HG03439 (cell line): ENCODE results near the gene PHF10.
A peak's percentile ranks its signal among the peaks of the same experiment; 100 is the strongest.

Experiments
- ATAC-seq: cut with Tn5 transposase; IDR thresholded peaks from one replicate; pipeline ENCODE4 v1.9.1; 2021; ENCODE audit warnings: mild to moderate bottlenecking, moderate library complexity; ENCODE audit not compliant: unreplicated experiment

Gene PHF10

DNA sequence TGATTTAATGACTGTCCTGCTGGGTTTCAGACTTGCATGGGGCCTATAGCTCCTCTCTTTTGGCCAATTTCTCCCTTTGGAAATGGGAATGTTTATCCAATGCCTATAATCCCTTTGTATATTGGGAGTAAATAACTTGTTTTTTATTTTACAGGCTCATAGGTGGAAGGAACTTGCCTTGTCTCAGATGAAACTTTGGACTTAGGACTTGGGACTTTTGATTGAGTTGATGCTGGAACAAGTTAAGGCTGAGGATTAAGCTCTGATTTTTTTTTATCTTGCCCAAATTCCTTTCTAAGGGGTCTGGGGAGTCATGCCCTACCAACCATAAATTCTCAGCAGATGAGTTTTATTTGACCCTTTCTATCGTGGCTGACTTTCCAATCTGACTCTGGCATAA lies 46.0 kb downstream of the PHF10 start:
- ATAC-seq, result no peak

DNA sequence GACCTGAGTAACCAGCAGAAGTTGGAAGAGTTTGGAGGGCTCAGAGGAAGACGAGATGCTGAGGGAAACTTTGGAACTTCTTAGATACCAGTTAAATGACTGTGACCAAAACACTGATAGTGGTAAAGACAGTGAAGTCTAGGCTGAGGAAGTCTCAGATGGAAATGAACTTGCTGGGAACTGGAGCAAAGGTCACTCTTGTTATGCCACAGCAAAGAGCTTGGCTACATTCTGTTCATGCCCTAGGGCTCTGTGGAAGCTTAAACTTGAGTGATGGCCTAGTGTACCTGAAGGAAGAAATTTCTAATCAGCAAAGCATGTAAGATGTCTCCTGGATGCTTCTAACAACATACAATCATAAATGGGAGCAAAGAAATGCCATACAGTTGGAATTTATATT lies 47.2 kb downstream of the PHF10 start:
- no peak for ATAC-seq

DNA sequence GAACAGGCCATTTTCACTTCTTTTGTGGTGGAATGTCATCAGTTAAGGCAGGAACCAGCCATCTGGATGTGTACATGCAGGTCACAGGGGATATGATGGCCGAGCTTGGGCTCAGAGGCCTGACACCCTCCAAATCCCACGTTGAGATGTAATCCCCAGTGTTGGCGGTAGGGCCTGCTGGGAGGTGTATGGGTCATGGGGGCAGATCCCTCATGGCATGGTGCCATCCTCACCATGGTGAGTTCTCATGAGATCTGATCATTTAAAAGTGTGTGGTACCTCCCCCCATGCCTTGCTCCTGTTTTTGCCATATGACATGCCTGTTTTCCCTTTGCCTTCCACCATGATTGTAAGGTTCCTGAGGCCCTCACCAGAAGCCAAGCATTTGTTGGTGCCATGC lies 49.3 kb downstream of the PHF10 start:
- ATAC-seq, result no peak

DNA sequence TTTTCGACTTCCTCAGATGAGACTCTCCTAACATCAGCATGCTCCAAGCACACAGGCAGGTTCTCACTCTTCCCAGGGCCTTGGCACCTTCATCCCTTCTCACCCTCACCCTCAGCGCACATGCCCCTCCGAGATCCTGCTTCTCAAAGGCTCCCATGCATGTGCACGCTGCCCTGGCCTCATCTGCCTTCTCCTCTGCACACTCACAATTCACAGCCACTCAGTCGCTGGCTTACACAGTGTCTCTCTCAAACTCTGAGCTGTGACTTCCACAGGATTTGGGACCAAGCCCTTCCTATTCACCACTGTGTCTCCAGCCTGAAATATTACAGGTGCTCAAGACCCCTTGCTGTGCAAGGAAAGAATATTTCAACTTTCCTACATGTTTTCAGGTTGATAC lies 52.7 kb downstream of the PHF10 start:
- ATAC-seq, result no peak

DNA sequence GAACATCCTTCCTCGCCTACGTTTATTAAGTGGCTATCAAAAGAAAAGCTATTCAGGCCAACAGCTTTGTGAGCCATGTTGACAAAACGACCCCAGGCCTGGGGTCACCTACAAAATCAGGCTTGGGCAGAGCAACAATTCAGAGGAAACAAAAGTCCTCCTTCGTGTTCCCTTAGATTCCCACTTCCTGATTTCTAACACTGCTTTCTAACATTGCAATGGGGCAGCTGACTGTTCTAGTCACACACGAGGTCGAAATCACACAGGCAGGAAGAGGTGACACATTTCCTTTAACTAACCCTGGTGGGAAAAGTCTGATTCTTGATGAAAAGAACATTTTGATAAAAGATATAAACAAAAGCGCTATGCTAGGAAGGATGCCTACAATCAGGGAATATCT lies 54.4 kb downstream of the PHF10 start:
- no peak for ATAC-seq

DNA sequence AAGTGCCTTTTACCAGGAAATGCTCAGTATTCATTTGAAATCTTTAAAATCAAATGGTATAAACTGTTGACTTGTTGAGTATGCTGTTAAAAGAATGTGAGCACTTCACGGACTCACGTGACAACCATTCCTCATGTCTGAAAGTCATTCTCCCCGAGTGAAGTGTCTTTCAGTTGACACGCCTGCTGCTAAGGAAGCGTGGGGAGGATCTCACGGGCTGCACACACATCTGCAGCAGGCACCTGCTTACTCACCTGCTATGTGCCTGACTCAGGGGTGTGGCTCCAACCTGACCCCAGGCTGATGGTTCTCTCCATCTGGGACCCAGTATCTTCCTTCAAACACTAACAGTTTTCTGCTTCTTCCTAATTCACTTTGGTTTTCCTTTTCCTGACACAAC lies 55.2 kb downstream of the PHF10 start:
- no peak for ATAC-seq

DNA sequence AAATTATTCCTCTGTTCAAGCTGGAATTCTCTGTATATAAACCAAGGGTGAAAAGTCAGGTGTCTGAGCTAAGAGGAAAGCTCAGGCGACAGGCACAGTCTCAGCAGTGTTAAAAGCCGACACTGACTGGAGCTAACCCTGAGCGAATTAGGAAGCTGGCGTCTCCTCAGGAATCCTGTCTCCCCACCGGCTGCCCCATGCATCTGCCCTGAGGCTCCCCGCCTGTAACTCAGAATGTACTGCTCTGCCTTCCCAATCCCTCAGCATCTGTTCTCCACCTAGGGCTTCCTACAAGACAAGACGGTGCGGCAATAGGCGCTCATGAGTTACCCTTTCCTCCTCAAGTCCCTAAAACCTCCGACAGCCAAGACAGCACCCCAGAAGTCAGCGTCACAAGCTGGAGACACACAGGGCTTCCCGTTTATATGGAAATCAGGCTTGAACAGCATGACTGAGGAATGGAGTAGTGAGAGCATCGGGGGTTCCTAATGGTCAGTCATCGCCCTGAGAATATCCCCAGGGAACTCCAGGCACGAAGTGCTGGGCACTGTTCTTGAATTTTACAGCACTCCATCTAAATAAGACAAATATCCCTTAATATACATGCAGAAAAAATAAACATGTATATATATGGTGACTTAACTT lies 56.0 kb downstream of the PHF10 start:
- ATAC-seq, result no peak

DNA sequence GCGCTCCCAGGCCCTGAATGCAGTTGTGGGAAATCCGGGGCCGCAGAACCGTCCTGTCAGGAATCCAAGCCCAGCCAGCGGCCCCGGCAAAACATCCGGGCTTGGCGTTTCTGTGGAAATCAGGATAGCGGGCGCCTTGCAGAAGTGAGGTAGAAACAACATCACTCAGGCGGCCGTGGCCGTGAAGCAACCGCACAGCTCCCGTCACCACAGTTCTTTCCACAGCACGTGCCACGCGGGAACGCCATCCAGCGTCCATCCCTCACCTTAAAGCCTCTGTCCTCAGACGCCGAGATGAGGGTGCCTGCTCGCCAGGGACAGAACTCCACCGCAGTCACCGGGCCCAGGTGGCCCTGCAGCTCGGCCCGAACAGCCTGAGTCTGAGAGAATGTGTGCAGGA lies 56.6 kb downstream of the PHF10 start:
- ATAC-seq, result no peak

DNA sequence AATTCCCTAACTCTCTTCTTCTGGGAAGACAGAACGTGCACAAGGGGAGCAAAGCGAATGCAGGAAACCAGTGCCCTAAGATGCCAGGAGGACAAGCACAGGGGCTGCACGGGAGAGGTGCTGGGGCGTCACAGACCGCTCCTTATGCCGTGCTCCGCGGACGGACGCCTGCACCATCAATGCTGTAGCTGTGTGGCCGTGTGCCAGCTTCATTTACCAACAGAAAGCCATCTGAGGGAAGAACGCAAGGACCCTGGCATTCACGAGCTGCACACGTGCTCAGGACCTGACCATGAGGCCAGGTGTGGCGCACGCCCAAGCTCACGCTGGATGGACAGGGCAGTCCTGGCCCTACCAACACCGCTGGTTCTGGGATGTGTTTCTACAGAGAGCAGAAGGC lies 57.9 kb downstream of the PHF10 start:
- no peak for ATAC-seq

DNA sequence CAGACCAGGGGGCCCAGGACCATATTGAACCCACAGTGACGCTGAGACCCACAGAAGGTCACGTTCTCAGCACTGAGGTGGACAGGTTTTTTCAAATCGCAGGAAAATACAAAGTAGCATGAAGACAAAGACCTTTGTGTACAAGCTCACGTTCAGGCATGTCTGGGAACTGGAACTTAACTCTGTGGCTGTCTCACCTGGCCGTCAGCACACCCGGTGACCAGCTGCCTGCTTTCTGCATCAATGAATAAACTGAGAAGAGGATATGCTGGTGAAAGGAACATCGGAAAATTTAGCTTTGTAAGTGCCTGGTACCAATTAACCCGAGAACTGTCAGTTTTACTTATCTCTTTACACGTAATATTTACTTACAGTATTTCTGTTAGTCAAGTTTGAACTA lies 59.0 kb downstream of the PHF10 start:
- ATAC-seq, result no peak

DNA sequence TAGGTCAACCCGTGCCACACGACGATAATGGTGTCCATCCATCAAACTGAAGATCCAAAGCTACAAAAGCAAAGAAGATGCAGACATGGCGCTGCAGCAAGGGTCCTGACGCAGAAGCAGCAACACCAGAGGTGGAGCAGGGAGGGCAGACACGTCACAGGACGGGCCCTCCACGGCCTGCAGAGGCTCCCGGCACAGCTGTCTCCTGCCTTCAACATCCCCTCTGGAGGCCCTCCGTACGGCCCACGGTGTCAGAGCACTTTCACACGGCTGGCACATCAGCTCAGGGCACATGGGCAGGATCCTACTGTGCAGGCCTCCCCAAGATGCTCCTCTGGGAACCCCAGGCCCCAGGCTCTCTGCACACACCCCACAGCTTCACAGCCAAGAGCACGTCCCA lies 60.1 kb downstream of the PHF10 start:
- no peak for ATAC-seq

DNA sequence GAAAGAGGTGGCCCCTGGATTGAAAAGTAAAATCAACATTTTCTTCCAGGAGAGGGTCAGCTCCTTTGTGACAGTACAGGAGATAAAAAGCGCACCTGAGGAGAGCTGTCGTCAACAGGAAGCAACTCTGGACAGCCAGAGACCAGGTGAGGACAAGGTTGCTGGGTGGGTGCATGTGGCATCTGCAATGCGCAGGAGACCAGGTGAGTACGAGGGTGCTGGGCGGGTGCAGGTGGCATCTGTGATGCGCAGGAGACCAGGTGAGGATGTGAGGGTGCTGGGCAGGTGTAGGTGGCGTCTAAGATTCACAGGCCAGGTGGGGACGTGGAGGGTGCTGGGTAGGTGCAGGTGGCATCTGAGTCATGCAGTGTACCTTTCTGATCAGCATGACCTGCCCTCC lies 60.8 kb downstream of the PHF10 start:
- ATAC-seq, result no peak

DNA sequence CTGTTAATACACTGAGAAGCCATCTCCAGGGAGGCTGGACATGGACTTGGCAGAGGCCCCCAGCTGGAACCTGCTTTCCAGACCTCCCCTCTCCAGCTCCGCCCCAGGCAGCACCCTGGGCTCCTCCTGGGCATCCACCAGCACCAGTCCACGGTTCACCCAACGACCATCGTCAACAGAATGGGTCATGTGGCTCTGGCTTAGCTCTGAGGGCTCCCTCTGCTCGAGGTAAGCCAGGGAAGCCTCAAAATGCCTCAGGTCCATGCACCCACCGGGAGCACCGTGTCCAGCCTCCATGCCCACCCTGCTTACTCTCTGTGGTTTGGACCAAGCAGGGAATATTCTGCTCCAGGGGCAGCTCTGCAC lies 62.9 kb downstream of the PHF10 start:
- no peak for ATAC-seq

DNA sequence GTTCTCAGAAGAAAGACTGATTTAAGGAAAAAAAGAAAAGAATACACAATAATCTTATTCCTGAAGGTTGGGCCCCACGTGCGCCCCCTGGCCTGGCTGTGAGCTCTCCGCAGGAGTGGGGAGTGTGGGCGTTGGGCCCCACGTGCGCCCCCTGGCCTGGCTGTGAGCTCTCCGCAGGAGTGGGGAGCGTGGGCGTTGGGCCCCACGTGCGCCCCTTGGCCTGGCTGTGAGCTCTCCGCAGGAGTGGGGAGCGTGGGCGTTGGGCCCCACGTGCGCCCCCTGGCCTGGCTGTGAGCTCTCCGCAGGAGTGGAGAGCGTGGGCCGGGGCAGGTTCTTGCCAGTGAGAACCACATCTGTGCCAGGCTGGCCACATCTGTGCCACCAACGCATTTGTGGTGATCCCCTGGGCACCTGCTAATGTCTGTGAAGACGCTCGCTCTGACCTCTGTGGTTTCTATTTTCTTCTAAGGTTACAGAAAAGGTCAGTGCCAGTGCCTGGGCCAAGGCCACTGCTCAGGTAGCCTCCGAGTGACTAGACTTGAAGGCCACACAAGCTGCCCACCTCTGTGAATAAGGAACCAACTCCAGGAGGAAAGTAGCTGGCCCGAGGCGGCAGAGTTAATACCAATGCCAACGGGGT lies 63.4 kb downstream of the PHF10 start:
- ATAC-seq, result no peak

DNA sequence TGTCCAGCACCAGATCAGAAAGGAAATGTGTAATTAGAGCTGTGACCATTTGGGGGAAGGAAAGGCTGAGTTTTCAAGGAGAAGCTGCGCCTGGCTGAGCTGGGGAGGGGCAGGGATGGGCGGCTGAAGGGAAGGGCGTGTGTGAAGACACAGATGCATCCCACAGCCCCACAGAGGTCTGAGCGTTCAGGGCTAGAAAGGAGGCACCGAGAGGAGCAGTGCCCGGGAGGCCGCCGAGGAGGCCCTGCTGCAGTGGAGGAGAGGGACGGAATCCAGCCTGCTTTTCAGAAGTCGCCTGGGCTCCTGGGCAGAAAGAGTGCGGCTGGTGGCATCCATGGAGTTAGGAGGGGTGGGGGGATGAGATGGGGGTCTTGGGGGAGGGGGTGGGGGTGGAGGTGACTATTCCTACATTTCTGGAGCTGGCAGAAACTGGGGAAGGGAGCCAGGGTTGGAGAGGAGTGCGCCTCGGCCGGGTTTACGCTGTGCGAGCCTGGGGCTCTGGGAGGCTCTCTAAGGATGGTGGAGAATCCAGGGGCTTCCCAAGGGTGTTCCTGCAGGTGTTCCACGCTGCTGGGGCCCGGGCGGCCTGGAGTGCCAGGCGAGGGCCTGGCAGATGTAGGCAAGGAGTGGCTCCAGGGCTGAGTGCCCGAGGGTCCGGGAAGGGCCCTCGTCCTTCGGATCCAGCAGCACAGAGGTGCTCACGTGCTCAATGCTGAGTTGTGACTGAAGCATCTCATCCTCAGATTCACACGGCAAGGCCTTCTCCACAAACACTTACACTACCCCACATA lies 64.3 kb downstream of the PHF10 start:
- no peak for ATAC-seq

DNA sequence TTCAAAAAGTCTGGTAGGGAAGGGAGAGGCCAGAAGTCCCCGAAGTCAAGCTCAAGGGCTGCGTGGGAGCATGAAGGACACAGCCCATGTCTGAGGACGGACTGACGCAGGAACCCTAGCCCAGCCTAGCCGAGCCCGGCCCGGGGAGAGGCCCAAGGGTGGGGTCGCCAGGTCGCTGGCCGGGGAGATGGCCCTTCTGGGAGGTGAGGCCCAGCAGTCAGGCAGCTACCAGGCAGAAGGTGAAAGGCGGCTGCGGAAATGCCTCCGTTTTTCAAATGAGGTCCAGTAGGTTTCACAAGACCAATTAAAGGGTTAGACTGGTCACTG lies 67.1 kb downstream of the PHF10 start:
- ATAC-seq, result no peak

DNA sequence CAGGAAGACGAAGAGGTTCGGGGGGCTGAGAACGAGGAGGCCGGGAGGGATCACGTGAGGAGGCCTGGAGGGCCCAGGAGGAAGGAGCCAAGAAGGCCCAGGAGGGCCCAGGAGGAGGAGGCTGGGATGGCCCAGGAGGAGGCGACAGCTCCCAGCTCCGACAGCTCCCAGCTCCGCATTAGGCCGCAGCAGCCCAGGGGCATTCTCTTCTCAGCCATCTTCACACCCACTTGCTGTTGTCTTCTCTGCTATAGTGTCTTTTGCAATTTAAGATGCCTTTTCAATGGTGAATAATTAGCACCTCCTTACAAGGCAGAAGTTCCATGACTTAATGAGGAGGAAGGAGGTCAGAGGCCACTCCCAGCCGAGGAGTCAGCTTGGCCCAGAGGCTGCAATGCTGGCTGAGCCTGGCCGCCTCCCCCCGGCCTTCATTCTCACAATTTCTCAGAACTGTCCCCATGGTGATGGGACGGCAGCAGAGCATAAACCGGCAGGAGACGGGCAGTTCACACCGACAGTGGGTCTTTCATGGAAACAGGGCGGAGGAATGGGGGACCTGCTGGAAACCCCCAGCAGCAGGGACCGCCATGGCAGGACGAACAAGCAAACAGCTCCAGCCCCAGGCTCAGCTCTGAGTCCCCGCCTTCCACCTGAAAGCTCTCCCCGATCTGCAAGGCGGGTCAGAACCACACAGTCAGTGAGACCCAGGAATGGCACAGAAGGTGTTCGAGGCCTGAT lies 67.6 kb downstream of the PHF10 start:
- no peak for ATAC-seq

DNA sequence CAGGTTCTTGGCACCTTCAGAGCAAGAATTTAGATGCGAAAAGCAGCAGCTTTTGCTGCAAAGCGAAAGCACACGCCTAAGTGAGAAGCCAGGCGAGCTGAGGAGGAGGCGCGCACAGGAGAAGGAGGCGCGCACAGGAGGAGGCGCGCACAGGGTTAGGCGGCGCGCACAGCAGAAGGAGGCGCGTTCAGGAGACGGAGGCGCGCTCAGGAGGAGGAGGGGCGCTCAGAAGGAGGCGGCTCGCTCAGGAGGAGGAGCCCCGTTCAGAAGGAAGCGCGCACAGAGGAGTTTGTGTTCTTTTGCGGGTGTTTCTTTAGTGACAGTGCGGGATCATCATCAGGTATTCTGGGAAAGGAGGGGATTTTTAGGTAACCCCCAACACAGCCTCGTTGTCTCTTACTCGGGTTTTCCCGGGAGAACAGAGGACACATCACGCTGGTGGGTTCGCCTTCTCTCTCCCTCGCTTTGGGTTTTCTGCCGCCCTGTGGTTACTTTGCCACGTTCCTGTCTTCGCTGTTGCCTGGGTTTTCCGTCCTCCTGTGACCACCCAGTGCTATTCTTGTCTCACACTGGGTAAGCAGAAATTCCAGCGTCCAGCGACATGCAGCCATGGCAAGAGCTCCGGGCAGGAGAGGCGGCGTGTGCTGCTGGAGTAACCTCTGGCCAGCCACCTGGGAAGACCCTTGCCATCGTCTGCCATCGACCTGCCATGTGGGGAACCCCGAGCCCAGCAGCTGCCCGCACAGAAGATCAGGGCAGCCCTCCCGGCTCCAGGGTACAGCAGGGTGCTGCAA lies 69.5 kb downstream of the PHF10 start:
- peak; percentile 85 for ATAC-seq
